GM10248 (cell line): ENCODE results near the gene RALGPS1.

Experiments used
- CTCF ChIA-PET: fragments of 300-600 bp; sonication (Branson Sonifier 250); formaldehyde crosslinking; extraction: SDS; loops from one replicate; lab custom pipeline; 2021; ENCODE audit warnings: antibody characterized with exemption; lab: Yijun Ruan, JAX
- POLR2A ChIA-PET: fragments of 350-650 bp; sonication (Branson Sonifier 250); formaldehyde crosslinking; extraction: SDS; loops from one replicate; lab custom pipeline; 2020; ENCODE audit warnings: antibody characterized with exemption; lab: Yijun Ruan, JAX
- DNase-seq: peaks from one replicate; pipeline ENCODE4 v3.0.0; 2012; ENCODE audit errors: extremely low spot score
- CTCF ChIP-seq: IDR thresholded peaks from 2 replicates; pipeline ENCODE4 v1.5.1; 2012; ENCODE audit warnings: mild to moderate bottlenecking, low read depth; ENCODE audit errors: extremely low read depth, missing control alignments, control extremely low read depth

Gene RALGPS1

DNA sequence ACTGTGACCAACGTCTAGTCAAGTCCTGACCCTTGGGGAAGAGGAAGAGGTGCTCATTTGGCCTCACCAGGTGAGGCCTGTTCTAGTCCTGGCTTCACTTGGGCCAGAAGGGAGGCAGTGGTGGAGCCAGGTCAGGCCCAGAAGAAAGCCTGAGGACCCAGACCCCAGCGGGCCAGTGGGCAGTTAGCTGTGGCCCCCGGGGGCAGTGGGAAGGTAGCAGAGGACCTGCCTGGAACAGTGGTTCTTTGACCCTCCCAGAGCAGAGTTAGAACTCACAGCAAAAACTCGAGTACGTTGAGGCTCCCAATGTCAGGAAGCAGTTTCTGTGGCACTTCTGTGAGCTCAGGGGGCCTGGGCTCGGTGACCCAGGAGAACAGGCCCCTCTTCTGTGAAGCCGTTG lies 284.0 kb downstream of the RALGPS1 start:
- ChIA-PET POLR2A (no interaction called here), CTCF (interaction anchor here (0.6 to 10.9 kb wide), 43 partner anchors 11 to 338 kb away, joined by 3 to 200 read pairs (median 4); no protein-coding TSS in a partner anchor)
- no peak for TF ChIP-seq CTCF
- DNase-seq, result no peak

DNA sequence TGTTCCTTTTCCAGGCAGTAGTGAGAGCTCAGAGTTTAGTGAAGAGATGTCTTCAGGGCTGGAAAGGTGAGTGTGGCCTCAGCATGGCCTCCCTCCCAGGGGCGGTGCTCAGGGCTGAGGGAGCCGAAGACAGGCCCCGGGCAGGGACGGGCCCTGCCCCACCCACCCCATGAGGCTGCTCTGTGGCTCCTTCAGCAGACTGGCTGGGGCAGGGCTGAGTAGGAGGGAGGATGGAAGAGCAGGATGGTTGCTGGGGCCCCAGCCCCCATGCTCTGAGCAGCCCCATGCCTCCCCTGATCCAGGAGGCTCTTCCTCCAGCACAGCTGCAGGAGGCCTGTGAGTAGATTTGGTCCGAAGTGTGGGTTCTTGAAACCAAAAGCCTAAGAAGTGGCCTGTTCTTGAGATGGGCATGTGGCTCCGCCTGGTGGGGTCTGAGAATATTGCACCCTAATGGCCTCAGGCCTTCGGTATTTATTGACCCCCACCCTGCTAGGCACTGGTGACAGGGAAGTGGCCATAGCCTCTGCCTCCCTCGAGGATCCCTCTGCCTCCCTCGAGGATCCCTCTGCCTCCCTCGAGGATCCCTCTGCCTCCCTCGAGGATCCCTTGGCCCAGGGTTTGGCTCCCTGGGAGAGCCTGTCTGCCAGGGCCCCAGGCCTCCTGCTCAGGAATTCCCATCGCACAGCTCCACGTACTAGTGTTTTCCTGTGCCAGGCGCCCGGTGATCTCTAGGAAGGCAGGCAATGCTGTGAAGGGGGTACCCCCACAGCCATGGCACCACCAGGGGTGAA lies 284.6 kb downstream of the RALGPS1 start:
- DNase-seq, result peak; percentile 88
- ChIA-PET POLR2A (no interaction called here), CTCF (interaction anchor here (0.6 to 10.9 kb wide), 47 partner anchors 11 to 273 kb away, joined by 3 to 200 read pairs (median 4); no protein-coding TSS in a partner anchor)
- TF ChIP-seq CTCF, result peak; percentile 92

GRCh38 chr9:127200106-127200862 lies 285.7 kb downstream of the RALGPS1 start:
- no peak for TF ChIP-seq CTCF
- no peak for DNase-seq
- POLR2A ChIA-PET, result no interaction called here
- CTCF ChIA-PET, result interaction anchor here (0.7 to 10.9 kb wide), 17 partner anchors 10 to 284 kb away, joined by 3 to 200 read pairs (median 6); no protein-coding TSS in a partner anchor

- ChIA-PET POLR2A (no interaction called here), CTCF (interaction anchor here (0.8 to 10.9 kb wide), 13 partner anchors 9 to 285 kb away, joined by 3 to 200 read pairs (median 4); no protein-coding TSS in a partner anchor)
- no peak for DNase-seq
- TF ChIP-seq CTCF, result no peak
These were observed 286.5 kb downstream of the RALGPS1 start for GRCh38 chr9:127201071-127201541.

DNA sequence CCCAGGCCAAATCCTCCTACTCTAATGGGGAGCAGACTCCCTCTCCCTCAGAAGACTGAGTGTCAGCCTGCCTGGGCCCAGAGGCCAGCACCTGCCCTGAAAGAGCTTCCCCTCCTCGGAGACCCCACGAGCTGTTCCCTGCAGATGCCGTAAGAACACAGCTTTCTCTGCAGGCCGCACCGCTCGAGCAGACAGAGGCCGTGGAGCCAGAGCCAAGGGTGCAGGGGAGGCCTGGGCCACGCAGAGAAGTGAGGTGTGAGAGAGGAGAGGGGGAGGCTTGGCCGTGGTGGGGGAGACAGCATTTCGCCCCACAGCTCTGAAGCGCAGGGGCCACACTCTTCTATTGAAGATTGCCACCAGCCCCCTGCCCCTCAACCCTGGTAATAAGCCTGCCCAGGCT lies 287.1 kb downstream of the RALGPS1 start:
- CTCF ChIA-PET, result interaction anchor here (2.7 to 10.9 kb wide), 5 partner anchors 8 to 262 kb away, joined by 14 to 200 read pairs (median 44); no protein-coding TSS in a partner anchor
- TF ChIP-seq CTCF, result no peak

More for the DNA sequence above, 287.1 kb downstream of the RALGPS1 start:
- DNase-seq, result no peak
- POLR2A ChIA-PET, result no interaction called here
